Measurements from ENCODE around the gene GFPT2. TPM values are rescaled to one million over a fixed set of nuclear protein-coding genes. Genes with fewer than 3 reads are reported as not detected.
A peak's percentile ranks its signal among the peaks of the same experiment; 100 is the strongest.
"Not testable (repeated sequence)": the region's sequence is repeated elsewhere in the genome, so short reads cannot be mapped to it uniquely, and the experiment has no call there.

GFPT2 gene
- total RNA-seq, 1 experiment from 2014 or later: 1.9 TPM

DNA sequence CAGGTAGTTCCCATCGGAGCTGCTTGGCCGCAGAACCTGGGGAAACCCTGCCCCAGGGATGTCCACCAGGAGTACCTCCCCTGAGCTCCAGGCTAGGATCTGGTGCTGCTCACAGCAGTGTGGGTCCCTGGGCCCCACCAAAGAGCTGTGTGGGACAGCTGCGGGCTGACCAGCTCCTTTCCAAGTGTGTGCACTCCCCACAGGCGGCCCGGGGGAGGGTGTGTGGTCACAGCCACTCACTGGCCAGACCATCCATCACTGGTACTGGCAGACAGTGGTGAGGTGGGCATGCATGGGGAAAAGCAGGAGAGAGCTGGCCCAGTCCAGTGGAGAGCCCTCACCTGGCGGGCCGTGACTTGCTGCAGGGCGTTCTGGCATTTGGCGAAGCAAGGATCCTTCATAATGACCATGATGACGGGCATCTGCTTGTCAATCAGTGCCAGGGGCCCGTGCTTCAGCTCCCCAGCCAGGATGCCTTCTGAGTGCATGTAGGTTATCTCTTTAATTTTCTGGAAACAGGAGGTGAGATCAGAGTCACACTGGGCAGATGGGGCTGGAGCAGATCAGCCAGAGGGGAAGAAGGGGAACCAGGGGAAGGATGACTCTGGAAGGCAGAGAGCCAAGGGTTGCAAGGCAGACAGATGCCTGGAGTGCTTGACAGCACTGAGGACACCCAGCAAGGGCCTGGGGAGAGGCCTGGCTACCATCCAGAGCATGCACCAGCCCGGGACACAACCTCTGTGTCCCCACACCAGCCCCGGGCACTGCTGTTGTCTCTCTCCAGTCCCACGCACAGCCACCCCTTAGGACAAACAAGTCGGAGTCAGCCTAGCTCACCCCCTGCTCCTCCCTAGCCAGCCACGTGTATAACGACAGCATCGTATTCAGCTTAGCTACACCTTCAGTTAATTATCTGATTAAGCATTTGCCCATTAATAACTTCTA is 48.4 kb downstream of the GFPT2 start:
- DNase-seq (ENCODE audit: low read depth): no peak

DNA sequence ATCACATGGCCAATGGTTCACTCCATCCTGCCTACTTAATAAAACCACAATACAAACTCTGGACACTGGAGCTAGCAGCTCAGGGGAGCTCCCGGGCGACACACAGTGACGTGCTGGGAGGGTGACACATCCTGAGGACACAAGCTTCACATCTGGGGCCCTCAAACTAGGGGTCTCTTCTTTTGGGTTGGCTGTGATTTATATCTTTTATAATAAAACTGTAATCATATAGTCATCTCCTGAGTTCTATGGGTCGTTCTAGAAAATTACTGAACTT is 49.2 kb downstream of the GFPT2 start:
- DNase-seq (ENCODE audit: low read depth): no peak

DNA sequence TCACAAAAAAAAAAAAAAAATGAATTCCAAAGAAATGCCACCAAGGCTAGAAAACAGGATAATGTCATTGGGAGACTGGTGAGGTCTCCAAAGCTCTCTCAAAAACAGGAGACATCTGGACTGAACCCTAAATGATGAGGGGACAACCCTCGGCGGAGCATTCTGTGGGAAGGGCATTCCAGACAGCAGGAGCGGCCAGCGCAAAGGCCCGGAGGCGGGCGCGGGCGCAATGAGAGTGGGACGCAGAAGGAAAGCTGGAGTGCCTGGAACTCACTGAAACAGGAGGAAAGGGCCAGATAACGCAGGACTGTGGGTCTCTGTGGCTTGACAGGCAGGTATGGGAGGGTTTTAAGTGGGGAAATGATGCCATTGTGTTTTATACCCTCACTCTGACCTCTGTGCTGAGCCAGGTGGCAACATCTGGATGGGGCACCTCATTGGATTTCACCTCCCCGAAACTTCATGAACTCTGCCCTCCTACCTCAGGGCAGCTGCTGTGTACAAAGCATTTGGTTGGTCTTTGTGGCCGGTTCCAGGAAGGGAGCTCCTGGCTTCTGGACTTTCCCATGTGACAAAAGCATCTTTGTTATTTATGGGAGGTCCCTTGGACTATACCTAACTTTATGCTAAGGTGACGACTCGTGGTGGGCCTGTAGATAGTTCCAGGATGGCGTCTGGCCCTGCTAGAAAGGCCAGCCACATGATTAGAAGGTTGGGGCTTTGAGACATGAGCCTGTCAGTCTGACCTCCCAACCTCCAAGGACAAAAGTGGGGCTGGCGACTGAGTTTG is 49.7 kb downstream of the GFPT2 start:
- no peak for DNase-seq (ENCODE audit: low read depth)

DNA sequence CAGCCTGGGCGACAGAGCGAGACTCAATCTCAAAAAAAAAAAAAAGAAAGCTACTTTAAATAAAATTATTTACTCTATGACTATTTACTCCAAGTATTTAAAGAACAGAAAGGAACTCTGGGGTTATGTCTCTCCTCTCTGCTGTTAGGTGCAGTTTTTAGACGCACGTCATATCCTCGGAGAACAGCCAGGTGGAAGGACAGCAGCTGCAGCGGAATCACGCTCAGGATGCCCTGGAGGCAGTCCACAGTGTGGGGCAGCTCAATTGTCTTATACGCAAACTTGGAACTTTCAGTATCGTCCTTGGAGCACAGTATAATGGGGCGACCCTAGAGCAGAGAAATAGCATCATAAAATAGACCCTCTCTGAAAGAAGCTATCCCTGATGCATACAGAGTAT is 50.9 kb downstream of the GFPT2 start:
- DNase-seq (ENCODE audit: low read depth): no peak

DNA sequence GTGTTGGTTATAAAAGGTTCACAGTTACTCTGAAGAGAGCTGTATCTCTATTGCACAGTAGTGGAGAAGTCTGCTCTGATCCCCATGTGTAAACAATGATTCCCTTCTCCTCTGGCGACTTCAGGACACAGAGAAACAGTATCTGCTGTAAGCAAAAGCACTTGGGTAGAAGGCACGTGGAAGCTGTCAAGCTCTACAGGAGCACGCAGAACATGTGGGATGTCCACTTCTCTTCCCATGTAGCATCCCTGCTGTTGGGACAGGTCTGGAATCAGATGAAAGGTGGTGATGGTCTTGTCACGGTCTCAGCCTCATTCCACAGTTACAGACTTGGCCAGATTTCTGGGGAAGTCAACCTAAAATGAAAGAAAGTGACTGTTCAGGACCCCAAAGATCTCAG is 51.9 kb downstream of the GFPT2 start:
- DNase-seq (ENCODE audit: low read depth): no peak

DNA sequence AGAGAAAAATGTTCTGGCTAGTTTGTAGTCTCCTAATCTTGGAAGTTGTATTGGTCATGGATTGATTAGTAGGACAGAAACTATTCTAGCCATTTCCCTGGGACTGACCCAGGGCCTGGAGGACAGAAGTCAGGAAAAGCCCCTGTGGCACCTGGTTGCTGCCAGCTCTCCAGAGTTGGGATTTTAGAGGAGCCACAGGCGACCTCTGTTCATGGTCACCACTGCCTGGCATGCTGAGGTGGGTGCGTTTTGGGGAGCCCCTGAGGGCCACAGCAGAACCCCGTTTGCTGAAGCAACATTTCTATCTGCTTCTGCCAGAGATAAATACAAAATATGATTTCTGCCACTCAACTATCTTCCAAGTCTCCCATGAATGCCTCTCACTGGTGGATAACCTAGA is 53.6 kb downstream of the GFPT2 start:
- no peak for DNase-seq (ENCODE audit: low read depth)

DNA sequence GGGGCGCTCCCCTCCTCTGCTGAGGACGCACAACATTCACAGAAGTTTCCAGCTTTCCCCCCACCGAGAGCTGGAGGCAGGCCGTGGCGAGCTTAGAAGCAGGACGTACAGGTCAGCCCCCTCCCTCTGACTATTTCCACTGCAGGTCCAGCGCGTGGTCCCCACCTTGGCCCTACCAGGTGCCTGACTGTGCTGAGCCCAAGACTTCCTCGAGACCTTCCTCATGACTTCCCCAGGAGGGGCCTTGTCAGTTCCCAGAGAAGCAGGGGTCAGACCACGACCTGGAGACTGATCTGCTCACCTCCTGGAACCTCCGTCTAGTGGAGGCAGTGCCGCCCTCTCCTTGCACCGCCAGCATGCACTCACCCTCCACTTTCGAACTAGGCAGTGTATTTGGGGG is 54.1 kb downstream of the GFPT2 start:
- DNase-seq (ENCODE audit: low read depth): not testable (repeated sequence)

DNA sequence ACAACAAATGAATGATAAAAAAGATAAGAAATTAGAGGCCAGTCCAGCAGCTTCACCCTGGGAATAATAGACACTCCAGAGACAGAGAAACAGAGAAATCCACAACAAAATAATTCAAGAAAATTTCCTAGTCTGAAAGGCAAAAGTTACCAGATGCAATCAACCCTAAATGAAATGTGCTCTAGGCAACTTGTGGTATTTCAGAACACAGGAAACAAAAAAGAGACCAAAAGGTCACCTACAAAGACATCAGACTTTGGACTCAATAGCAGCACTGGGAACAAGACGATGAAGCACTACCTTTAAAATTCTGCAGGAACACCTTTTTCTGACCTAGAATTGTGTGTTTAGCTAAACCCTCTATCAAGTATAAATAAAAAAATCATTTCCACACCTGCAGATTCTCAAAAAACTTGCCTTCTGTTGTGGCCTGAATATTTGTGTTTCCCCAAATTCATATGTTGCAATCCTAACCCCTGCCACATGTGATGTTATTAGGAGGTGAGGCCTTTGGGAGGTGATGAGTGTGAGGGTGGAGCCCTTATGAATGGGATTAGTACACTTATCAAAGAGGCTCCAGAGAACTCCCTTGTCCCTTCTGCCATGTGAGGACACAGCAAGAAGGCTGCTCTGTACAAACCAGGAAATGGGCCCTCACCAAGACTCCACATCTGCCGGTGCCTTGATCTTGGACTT is 55.4 kb downstream of the GFPT2 start:
- DNase-seq (ENCODE audit: low read depth): no peak

DNA sequence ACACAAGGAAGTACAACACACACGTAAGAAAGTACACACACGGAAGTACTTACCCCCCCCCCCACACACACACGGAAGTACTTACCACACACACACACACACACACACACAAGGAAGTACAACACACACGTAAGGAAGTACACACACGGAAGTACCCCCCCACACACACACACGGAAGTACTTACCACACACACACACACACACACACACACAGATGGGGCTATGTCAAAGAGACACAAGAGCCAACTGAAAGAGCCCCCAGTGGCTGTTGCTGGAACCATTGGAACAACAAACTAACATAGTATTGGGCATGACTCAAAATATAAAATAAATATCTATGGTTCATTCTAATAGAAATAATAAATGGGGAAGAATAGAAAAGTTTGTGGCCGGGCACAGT is 56.4 kb downstream of the GFPT2 start:
- no peak for DNase-seq (ENCODE audit: low read depth)

DNA sequence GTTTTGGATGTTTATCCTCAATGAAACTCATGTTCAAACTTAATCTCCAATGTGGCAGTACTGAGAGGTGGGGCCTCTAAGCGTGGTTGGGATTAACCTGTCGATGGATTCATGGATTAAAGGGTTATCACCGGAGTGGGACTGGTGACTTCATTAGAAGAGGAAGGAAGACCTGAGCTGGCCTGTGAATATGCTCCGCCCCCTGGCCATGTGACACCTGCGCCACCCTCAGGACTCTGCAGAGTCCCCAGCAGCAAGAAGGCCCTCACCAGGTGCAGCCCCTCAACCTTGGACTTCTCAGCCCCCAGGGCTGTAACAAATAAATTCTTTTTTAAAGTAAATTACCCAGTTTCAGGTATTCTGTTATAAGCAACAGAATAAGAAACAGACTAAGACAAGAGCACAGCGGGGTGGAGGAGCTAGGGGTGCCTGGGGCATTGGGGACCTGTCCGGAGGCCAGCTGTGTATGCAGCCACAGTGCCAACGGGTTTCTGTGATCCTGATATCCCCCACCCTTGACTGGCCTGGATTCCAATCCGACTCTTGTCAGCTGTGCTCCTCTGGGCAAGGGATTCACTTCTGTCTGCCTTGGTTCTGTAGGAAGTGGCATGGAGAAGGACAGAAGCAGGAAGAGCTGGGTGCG is 58.1 kb downstream of the GFPT2 start:
- DNase-seq (ENCODE audit: low read depth): no peak

DNA sequence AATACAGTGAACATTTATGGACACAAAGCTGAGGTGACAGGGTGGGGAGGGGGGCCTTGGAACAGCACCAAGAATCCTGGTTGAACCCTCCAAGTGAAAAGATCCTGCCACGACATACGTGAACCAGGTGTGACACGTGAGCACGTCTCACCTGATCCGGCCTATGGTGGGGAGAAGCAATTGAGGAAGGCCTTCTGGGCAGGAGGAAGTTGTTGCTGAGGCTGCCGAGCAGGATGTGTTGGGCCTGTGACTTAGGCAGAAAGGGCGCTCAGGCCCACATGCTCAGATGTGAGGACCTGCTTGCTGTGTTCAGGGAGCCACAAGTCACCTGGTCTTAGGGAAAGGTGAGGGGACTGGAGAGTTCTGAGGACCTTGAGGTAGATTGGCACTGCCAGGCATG is 58.7 kb downstream of the GFPT2 start:
- no peak for DNase-seq (ENCODE audit: low read depth)

DNA sequence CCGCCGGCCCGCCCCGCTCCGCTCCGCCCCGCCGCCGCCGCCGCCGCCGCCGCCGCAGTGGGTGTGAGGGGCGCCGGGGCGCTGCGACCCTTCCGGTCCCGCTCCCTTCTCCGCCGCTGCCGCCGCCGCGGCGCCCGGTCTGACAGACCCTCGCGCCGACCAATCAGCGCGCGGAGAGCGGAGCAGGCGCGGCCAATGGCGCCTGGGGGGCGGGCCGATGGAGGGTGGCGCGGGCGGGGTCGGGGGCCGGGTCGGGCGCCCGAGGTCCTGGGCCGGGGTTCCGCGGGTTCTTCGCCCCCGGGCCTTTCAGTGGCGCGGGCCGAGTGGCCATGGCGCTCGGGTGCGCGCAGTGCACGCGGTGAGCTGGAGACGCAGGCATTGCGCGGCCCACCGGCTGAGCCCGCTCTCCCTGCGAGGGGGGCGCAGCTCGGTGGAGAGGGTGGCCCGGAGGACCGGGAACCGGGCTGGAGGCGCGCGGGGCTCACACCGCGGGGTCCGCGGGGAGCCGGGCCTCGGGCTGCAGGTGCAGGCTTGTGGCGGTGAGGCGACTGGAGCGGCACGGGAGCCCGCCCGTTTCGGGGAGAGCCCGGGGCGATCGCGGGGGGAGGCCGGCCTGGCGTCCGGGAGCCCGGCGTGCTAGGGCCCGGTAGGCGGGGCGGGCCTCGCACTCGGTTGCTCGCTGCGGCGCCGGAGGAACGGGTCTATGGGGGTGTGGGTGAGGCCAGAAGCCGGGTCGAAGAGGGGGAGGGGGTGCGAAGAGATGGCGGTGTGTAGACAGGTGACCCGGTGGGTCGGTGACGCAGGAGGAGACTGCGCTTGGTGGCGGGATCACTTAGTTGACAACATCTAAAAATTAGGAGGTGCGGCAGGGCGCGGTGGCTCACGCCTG is 60.9 kb downstream of the GFPT2 start, which contains the start of gene MAPK9:
Gene MAPK9, minus strand, starts transcription at position 141 of the 889 bp plus-strand sequence. CDS start 11,522 bp downstream, outside the sequence.
- peak; percentile 74 for DNase-seq (ENCODE audit: low read depth)

DNA sequence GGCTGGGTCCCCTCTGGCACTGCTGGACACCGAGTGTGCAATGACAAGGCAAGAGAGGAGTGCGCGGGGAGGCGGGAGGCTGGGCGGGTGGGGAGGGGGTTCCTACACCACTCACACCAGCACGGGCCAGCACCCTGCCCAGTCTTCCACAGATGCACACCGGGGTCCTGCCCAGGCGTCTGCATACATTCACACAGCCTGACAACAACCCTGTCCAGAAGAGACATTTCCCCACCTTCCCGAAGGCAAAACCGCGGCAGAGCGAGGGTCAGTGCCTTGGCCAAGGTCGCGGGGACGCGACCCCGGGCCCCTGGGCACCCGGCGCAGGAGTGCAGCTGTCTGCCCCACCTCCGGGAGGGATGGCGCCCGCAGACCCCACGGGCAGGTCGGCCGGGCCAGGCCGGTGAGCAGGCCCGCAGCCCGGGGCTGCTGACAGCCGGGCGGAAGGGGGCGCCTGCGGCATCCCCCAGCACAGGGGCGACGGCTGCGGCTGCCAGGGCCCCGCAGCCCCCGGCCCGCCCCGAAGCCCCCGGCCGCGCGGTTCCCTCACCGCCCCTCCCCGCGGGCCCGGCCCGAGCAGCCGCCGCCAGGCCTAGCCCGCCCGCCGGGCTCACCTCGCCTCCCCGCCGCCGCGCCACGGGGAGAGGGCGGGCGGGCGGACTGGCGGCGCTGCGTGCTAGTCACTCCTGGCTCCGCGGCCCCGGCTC is 61.7 kb downstream of the GFPT2 start:
- DNase-seq (ENCODE audit: low read depth): peak; percentile 15

DNA sequence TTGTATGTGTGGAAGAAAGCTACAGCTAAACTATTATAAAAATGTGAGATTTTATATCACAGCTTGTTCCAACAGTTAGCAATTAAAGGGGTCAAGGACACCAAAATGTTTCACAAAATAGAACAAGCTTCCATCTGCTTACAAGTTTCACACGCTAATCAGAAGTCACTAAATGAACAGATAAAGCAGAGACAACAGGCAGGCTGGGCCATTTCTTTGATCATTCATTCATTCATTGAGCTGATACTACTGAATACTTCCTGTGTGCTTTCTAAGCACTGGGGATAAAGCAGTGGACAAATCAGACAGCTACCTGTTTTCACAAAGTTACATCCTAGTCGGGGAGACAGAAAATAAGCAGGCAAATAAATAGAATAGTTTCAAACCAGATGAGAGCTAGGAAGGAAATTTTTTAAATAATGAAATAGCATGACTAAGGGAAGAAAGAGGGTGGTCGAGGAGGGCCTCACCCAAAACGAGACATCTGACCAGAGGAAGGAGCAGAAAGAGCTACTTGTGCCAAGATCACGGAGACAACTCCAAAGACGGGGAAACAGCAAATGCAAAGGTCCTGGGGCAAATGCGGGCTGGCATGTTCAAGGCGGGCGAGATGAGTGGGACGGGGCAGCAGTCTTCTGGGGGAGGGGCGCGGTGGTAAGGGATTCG is 62.4 kb downstream of the GFPT2 start:
- DNase-seq (ENCODE audit: low read depth): no peak

DNA sequence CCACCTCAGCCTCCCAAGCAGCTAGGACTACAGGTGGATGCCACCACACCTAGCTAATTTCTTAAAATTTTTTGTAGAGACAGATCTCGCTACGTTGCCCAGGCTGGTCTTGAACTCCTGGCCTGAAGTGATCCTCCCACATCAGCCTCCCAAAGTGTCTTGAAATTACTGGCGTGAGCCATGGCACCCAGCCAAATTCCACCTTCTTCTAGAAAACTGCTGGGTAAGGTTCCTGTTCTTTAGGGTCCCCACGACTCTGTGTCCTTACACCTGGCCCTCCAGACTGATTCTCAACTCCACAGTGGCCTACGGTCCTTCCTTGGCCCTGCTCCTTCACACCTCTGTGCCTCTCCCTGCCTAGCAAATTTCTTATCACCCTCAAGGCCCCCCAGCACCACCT is 63.2 kb downstream of the GFPT2 start:
- no peak for DNase-seq (ENCODE audit: low read depth)

DNA sequence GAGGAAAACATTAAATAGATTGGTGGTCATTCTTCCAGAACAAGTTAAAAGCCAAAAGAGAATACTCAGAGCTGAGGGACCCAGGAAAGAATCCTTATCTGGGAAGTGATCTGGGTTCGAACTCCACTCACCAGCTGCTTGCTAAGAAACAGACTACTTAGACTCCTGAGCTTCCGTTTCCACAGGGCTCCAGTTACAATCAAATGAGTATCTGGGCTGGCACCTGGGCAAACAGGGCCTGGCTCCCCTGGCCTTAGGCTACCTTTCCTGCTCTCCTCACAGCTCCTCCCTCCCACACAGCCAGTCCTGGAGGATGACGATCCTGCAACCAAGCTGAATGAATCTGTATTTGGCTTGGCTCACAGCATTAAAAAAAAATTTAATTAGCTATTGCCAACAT is 63.7 kb downstream of the GFPT2 start:
- no peak for DNase-seq (ENCODE audit: low read depth)

DNA sequence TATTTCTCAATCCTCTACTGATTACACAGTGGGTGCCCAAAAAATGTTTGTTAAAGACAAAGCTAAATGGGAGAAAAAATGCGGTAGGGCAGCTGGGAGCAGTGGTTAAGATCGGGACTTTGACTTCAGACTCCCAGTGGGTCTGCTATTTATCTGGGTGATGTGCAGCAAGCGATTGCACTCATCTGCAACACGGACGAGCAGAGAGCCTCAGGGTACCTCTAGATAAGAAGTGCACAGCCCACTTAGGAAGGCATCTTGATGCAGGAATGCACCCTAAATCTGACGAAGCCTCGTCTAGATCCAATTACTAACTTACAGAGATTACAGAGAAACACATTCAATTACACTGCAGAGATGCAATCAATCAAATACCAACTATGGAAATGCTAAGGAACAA is 65.3 kb downstream of the GFPT2 start:
- DNase-seq (ENCODE audit: low read depth): no peak

DNA sequence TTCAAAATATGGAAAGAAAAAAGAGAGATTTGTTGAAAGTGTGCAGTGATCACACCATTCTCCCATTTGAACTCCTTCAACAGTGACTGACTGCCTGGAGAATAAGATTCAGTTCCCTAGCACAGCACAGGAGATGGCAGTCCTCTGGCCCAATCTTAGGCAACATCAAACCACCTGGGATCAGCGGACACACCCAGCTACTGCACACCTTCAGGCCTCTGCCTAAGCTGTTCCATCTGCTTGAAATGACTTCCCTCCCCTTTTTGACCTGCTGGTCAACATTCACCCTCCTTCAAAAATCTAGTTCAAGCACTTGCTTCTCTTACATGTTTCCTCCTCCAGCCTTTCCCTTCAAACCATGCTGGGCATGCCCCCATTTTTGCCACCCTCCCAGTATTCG is 65.7 kb downstream of the GFPT2 start:
- no peak for DNase-seq (ENCODE audit: low read depth)

DNA sequence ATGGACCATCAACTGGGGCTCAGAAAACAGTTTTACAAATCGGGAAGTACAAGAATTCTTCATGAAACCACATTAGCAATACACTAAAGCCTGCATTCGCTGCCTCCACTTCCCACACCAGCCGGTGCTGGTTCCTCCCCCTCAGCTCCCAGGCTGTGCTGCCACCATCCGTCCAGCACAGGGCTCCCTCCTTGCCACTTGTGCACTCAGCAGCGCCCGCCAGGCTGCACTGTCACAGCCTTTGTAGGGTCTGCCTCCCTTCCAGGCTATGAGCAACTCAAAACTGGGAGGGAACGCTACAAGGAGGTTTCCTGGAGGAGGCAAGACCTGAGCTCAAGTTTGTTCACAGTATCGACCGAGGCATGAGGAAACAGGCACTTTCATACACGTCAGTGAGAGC is 69.0 kb downstream of the GFPT2 start:
- DNase-seq (ENCODE audit: low read depth): no peak

All from M059J (cell line).